Measurements from ENCODE around the gene DNAJC13. TPM values are rescaled to one million over a fixed set of nuclear protein-coding genes. Genes with fewer than 3 reads are reported as not detected.

Gene DNAJC13
- total RNA-seq, 1 experiment from 2014 or later = 18.0 TPM

DNA sequence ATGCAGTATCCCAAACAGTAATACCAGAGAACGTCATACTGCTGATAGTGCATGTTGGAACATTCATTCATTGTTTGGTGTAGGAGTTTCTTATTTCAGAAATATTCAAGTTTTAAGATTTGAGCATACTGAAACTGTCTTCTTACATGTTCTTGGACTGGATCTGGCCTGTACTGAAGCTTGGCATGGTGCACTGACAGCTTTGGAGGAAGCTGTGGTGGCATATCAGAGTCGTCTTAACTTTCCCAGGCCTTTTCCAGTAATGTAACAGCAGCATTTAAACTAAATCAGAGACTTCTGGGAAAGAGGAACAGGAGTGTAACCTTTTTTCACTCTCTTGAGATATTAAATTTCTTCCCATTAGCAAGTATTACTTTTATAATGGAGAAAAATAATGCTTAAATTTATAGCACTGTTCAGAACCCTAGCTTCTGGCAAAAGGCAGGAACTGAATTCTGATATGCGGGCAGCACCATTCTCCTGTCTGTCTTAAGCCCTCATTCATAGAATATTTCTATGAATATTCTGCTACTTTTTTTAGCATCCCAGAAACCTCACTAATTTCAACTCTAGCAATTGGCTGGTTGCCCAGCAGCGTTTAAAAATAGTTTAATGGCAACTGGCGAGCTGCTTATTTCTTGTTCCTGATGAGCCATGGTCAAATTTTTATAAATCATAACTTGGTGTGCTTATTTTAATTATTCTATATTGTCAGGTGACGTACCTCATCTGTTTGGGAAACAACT lies 31.1 kb downstream of the DNAJC13 start:
- DNase-seq (ENCODE audit: low read depth) = no peak
- in situ Hi-C loops (cut with HindIII; ENCODE audit: low pct_unique_long_range_greater_than_20kb, low sequenced_read_pairs) = no loop called here

DNA sequence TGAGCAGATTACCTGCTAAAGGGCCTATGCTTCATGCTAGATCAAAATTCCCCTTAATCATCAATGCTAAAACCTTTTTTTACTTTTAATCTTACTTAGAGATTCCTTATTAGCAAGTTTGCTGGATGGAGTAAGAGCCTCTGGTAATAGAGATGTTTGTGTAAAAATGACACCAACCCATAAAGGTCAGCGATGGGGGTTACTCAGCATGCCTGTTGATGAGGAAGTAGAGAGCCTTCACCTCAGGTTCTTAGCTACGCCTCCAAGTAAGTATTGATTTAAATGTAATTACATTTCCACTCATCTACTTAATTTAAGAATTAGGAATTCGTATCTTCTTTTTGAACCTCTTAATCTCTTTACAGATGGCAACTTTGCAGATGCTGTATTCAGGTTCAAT lies 38.8 kb downstream of the DNAJC13 start:
- DNase-seq (ENCODE audit: low read depth) = no peak
- in situ Hi-C loops (cut with HindIII; ENCODE audit: low pct_unique_long_range_greater_than_20kb, low sequenced_read_pairs) = no loop called here

DNA sequence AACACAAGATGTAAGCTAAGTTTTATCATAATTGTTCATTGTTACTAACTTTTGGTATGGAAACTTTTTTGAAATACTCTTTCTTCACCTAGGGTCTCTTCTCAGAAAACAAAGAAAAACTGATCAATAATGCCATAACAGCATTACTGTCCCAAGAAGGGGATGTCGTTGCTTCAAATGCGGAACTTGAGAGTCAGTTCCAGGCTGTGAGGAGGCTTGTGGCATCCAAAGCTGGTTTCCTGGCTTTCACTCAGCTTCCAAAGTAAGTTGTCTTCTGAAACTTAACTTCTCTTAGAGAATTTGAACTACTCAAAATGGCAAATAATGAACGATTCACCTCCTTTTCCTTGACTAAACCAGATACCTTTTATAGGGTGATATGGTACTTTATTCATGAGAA lies 39.3 kb downstream of the DNAJC13 start:
- no peak for DNase-seq (ENCODE audit: low read depth)
- in situ Hi-C loops (cut with HindIII; ENCODE audit: low pct_unique_long_range_greater_than_20kb, low sequenced_read_pairs) = no loop called here

DNA sequence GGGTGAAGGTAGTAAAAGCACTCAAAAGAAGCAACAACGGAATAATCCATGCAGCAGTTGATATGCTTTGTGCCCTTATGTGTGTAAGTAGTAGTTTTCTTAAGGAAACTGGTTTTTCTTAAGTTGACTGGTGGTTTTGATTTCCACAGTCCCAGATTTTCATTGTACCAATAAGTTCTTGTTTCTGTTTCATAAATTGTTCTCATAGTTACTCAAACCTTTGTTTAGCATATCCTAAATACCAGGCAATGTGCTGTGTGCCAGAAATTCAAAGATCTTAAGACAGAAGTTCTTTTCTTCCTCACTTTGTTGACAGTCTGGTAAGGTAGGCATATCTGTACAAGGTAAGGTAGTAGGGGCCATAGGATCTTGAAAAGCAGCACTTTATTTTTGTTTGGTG lies 40.0 kb downstream of the DNAJC13 start:
- in situ Hi-C loops (cut with HindIII; ENCODE audit: low pct_unique_long_range_greater_than_20kb, low sequenced_read_pairs) = no loop called here
- no peak for DNase-seq (ENCODE audit: low read depth)

DNA sequence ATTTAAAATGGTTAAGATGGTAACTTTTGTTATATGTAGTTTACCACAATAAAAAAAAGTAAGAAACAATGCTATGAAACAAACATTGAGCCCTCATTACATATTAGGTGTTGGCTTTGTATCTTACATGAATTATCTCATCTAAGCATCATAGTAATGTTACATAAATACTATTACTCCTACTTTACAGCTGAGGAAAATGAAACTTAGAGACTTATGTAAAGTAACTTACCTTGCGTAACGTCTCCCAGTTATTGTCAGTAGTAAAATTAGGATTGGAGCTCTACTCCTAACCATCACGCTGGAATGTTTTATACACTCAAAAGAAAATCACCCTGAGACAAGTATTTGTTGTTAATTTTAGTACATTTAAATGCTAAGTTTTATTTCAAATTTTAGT lies 42.2 kb downstream of the DNAJC13 start:
- in situ Hi-C loops (cut with HindIII; ENCODE audit: low pct_unique_long_range_greater_than_20kb, low sequenced_read_pairs) = no loop called here

DNA sequence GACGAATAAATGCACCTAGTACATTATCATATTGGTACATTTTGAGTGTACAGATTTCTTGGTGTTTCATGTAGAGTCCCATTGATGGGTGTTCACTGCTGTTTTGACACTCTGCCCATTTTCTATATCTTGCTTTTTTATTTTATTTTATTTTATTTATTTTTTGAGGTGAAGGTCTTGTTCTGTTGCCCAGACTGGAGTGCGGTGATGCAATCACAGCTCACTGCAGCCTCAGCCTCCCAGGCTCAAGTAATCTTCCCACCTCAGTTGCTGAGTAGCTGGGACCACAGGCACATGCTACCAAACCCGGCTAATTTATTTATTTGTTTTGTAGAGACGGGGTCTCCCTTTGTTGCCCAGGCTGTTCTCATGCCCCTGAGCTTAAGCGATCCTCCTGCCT lies 44.2 kb downstream of the DNAJC13 start:
- no peak for DNase-seq (ENCODE audit: low read depth)
- in situ Hi-C loops (cut with HindIII; ENCODE audit: low pct_unique_long_range_greater_than_20kb, low sequenced_read_pairs) = no loop called here

More for the DNA sequence above, 42.2 kb downstream of the DNAJC13 start:
- no peak for DNase-seq (ENCODE audit: low read depth)

DNA sequence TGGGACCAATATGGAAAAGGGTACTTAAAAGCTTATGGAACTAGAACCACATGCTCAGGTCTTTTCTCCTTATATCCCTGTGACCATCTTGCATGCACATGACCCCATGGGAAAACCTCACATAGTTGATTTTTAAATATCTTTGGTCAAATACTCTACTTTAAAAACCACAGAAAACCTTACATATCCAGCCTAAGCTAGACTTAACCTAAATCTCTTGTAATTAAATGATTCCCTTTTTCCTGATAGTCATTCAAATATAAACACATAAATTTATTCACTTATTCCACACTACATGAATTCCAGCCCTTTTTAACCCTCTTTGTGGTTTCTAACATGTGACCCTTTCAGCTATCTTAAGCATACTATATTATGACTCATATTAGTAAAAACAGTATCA lies 46.8 kb downstream of the DNAJC13 start:
- DNase-seq (ENCODE audit: low read depth) = no peak
- in situ Hi-C loops (cut with HindIII; ENCODE audit: low pct_unique_long_range_greater_than_20kb, low sequenced_read_pairs) = no loop called here

DNA sequence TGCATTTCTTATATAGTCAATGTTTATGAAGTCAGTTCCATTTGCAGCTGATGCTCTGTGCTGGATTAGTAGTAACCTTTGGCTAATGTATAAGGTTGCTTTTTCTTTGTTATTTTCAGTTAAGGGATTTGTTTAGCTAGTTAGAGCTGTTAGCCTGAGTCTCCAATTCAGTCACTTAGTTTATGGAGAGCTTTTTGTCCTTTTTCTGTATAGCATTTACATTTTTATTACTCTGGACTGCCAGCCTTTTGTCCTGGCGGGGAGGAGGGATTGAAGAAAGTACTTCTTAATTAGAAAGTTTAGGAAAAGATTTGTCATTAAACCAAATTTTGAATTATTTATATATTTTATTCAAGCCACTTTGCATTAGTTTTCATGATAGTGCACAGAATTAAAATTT lies 52.0 kb downstream of the DNAJC13 start:
- in situ Hi-C loops (cut with HindIII; ENCODE audit: low pct_unique_long_range_greater_than_20kb, low sequenced_read_pairs) = no loop called here
- no peak for DNase-seq (ENCODE audit: low read depth)

DNA sequence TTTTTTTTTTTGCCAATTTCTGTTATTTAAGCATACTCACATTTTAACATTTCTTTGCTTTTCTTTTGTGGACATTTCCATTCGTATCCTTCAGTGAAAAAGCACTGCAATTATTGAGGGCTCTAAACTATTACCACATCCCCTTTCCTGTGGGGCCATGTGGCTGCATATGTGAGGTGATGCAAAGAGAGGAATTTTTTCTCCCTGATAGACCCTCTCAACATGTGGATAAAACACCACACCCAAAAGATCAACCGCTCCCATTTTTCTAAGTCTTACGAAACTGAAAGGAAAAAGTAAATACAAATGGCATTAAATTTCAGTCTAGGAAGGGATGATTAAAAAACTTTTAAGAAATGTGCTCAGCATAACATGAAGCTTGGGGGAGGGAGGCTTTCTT lies 68.8 kb downstream of the DNAJC13 start:
- no peak for DNase-seq (ENCODE audit: low read depth)
- in situ Hi-C loops (cut with HindIII; ENCODE audit: low pct_unique_long_range_greater_than_20kb, low sequenced_read_pairs) = no loop called here

DNA sequence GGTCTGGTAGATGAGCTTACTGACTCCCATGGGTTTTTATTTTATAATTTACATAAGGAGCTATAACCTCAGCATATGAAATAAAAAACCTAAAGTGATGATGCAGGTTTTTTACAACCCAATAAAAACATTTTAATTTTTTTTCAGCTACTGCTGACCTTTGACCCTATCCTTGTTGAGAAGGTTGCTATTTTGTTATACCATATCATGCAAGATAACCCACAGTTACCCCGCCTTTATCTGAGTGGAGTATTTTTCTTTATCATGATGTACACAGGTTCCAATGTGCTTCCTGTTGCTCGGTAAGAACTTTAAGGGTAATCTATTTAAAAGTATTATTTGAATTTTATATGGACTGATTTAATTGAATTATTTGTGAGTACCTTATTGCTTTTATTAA lies 70.8 kb downstream of the DNAJC13 start:
- no peak for DNase-seq (ENCODE audit: low read depth)
- in situ Hi-C loops (cut with HindIII; ENCODE audit: low pct_unique_long_range_greater_than_20kb, low sequenced_read_pairs) = no loop called here

DNA sequence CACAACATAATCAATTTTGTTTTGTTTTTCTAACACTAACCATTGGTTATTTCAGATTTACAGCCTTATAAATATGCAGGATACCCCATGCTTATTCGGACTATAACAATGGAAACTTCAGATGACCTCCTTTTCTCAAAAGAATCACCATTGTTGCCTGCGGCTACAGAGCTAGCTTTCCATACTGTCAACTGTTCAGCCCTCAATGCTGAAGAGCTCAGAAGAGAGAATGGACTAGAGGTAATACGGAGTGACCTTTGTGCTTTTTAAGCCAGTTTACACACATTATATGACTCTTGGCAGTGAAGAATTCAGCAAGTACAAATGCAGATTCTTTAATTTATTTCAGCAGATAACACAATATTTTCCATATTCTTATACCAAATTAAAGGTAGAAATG lies 81.8 kb downstream of the DNAJC13 start:
- DNase-seq (ENCODE audit: low read depth) = no peak
- in situ Hi-C loops (cut with HindIII; ENCODE audit: low pct_unique_long_range_greater_than_20kb, low sequenced_read_pairs) = no loop called here

DNA sequence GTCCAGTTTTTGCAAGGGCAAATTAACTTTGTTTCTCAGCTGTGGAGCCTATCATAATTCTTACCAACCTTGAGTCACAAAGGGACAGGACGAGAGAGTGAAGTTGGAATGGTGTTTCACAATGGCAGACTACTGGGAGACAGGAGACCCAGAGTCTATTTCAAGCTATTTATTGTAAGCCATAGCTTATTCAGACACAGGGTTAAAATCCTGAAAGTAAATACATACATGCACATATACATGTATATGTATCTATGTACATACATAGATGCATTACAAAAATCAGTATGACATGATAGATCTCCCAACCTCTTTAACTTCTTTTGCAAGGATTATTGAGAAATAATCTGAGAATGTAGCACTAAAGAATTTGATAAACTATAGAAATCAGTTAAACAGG lies 86.3 kb downstream of the DNAJC13 start:
- DNase-seq (ENCODE audit: low read depth) = no peak
- in situ Hi-C loops (cut with HindIII; ENCODE audit: low pct_unique_long_range_greater_than_20kb, low sequenced_read_pairs) = no loop called here

DNA sequence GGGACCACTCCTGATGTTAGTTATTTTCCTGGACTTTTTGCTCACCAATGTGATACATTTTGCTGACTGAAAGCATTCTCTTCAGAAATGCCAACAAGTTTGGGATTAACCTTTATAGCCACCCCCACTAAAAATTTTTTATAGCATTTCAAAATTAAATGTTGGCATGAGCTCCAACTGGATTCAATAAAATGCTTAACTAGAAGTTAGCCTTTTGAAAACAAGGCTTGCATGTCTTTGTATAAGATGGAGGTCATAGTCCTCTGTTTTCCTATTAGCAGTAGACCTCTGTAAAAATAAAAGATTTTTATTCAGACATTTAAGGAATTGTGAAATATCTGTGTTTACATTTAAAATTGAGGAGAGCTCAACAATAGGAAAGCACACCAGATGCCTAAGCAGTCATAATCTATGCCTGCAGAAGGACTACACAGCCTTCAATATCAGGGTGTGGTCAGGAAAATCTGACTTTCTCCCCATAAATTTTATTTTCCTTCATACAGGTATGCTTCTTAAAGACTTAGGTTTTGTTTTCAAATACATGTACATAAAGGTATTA lies 87.2 kb downstream of the DNAJC13 start:
- in situ Hi-C loops (cut with HindIII; ENCODE audit: low pct_unique_long_range_greater_than_20kb, low sequenced_read_pairs) = no loop called here

DNA sequence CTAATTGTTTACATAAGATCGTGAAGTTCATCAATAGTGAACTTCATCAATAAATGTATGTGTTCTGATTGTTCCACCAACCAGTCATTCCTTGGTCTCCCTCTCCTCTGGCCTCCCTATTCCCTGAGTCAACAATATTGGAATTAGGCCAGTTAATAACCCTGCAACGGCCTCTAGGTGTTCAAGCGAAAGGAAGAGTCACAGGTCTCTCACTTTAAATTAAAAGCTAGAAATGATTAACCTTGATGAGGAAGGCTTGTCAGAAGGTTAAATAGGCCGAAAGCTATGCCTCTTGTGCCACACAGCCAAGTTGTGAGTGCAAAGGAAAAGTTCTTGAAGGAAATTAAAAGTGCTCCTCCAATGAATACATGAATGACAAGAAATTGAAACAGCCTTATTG lies 90.4 kb downstream of the DNAJC13 start:
- in situ Hi-C loops (cut with HindIII; ENCODE audit: low pct_unique_long_range_greater_than_20kb, low sequenced_read_pairs) = no loop called here
- DNase-seq (ENCODE audit: low read depth) = no peak

More for the DNA sequence above, 87.2 kb downstream of the DNAJC13 start:
- no peak for DNase-seq (ENCODE audit: low read depth)

DNA sequence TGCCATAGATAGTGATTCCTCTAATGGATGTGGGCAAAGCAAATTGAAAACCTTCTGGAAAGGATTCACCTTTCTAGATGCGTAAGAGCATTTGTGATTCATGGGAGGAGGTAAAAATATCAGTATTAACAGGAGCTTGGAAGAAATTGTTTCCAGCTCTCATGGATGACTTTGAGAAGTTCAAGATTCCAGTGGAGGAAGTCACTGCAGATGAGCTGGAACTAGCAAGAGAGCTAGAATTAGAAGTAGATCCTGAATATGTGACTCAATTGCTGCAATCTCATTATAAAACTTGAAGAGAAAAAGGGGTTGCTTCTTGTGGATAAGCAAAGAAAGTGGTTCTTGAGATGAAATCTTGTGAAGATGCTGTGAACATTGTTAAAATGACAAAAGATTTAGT lies 91.8 kb downstream of the DNAJC13 start:
- no peak for DNase-seq (ENCODE audit: low read depth)
- in situ Hi-C loops (cut with HindIII; ENCODE audit: low pct_unique_long_range_greater_than_20kb, low sequenced_read_pairs) = no loop called here

DNA sequence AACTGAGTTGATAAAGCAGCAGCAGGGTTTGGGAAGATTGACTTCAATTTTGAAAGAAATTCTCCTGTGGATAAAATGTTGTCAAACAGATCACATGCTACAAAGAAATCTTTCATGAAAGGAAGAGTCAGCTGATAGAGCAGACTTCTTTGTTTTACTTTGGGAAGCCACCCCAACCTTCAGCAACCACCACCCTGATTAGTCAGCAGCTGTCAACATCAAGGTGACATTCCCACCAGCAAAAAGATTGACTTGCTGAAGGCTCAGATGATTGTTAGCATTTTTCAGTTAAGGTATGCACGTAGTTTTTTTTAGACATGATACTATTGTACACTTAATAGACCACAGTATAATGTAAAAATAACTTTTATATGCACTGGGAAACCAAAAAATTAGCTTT lies 92.2 kb downstream of the DNAJC13 start:
- DNase-seq (ENCODE audit: low read depth) = no peak

DNA sequence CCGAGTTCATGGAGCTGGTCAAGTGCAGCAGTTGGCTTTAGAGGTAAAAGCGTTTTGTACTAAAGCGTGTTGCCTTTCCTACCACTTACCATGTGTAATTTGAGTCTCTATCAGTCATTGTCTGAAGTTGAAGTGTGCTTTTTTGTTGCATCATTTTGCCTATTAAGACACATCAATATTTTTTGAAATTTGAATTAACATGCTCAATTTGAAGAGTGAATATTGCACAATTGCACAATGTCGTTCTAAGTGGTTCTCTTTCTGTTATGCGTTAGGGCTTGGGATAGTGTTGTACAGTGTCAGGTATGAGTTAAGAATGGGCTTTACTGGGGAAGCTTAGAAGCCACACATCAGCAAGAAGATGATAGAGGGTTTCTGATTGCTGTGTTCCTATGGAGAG lies 95.8 kb downstream of the DNAJC13 start:
- in situ Hi-C loops (cut with HindIII; ENCODE audit: low pct_unique_long_range_greater_than_20kb, low sequenced_read_pairs) = no loop called here
- DNase-seq (ENCODE audit: low read depth) = no peak

More for the DNA sequence above, 92.2 kb downstream of the DNAJC13 start:
- in situ Hi-C loops (cut with HindIII; ENCODE audit: low pct_unique_long_range_greater_than_20kb, low sequenced_read_pairs) = no loop called here

DNA sequence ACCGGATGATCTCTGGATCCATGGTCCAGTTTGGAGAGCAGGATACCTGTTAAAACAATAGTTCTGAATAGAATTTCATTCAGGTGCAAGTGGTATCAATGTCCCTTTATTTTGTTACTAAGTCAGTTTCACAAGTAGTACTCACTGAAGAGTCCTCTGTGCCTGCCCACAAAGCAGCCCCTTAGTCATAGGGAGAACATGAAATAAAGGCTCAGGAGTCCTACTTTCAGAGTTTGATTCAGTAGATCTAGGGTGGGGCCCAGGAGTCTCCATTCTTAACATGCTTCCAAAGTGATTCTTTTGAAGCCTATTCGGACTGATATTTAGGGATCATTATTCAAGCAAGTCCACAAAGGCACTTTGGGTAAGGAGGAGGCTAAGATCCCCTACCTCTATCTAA lies 100.0 kb downstream of the DNAJC13 start:
- in situ Hi-C loops (cut with HindIII; ENCODE audit: low pct_unique_long_range_greater_than_20kb, low sequenced_read_pairs) = no loop called here

DNA sequence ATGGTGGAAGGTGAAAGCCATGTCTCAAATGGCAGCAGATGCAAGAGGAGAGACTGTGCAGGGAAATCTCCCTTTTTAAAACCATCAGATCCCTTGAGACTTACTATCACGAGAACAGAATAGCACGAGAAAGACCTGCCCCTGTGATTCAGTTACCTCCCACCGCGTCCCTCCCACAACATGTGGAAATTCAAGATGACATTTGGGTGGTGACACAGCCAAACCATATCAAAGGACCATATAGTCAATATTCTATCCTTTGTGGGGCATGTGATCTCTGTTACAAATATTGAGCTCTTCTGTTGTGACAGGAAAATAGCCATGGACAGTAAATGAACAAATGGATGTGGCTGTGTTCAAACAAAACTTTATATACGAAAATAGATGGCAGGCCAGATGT lies 102.6 kb downstream of the DNAJC13 start:
- in situ Hi-C loops (cut with HindIII; ENCODE audit: low pct_unique_long_range_greater_than_20kb, low sequenced_read_pairs) = no loop called here
- no peak for DNase-seq (ENCODE audit: low read depth)

More for the DNA sequence above, 100.0 kb downstream of the DNAJC13 start:
- no peak for DNase-seq (ENCODE audit: low read depth)

DNA sequence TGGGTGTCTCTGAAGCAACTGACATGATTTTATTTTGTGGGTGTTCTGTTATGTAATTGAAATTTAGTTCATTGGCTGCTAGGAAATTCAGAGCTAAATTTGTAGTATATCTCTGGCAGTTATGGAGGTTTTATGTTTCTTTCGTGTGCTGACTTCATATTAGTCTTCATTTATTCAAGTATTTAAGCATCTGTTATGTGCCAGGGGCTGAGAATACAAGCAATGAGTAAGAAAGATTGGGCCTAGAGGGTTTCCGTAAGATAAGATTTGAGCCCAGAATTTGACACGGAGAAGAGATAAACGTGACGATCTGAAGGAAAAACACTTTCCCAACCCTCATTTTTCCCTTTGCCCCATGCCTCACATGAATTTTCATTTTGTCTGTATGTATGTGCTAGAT lies 104.6 kb downstream of the DNAJC13 start:
- in situ Hi-C loops (cut with HindIII; ENCODE audit: low pct_unique_long_range_greater_than_20kb, low sequenced_read_pairs) = no loop called here
- no peak for DNase-seq (ENCODE audit: low read depth)

Data from Caki2 (cell line).